GM21737 (cell line): ENCODE results near the gene TSPEAR.

Source experiments
- ATAC-seq: cut with Tn5 transposase; IDR thresholded peaks from one replicate; pipeline ENCODE4 v1.9.1; 2021; ENCODE audit warnings: mild to moderate bottlenecking, moderate library complexity; ENCODE audit not compliant: unreplicated experiment

The TSPEAR gene

GRCh38 chr21:44456915-44457736 is 254.2 kb downstream of the TSPEAR start:
- no peak for ATAC-seq

DNA sequence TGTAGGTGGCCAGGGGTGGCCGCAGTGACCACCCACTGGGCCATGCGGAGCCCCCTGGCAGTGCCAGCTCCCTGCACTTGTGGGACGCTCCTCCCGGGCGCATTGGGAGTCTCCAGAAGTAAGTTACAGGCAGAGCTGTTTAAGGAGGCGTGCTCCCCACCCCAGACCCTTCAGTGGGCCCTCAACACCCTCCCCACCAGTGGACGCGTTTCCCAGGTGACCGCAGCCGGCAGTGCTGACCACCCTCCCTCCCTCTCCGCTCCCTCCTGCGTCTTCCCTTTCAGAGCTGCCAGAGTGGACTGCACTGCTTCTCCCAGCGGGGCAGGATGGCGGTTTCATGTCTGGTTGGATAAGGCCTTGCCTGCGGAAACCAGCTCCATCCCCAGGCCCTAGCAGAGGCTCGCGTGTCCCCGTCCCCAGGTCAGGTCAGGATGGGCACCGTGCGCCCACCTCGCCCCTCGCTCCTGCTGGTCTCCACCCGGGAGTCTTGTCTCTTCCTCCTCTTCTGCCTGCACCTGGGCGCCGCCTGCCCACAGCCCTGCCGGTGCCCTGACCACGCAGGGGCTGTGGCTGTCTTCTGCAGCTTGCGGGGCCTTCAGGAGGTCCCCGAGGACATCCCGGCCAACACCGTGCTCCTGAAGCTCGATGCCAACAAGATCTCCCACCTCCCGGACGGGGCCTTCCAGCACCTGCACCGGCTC is 255.0 kb downstream of the TSPEAR start:
- ATAC-seq, result no peak

- no peak for ATAC-seq
Observed at GRCh38 chr21:44455524-44456213, 255.7 kb downstream of the TSPEAR start.

DNA sequence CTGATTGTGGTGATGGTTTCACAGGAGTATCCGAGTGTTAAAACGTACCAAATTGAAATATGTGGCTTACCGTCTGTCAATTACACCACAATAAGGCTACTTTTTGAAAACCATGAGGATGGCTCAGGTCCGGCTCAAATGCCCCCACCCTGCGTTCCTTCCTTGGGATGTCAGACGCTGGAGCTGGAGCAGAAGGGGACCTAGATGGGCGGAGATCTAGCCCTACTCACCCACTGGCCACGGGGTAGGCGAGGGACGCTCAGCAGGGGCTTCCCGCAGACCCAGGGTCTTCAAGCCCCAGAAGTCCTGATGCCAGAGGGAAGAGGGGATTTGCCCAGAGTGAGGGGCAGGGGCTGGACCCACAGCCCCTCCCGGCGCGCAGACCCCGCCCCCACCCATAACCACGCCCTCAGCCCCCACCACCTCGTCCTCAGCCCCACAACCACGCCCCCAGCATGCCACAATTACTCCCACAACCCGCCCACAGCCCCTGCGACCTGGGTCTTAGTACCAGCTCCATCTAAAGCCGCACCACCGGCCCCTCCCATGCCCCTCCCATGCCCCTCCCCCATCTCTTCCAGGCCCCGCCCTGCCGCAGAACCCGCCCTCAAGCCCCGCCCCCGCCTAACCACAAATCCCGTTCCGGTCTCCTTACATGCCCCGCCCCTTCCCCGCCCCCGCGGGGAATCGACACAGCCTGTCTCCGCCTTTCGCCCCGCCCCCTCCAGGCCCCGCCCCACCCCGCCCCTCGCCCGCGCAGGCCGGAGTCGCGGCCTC is 256.4 kb downstream of the TSPEAR start, which contains the start of gene LRRC3:
TSS of gene LRRC3 (plus strand) at position 764 of the 777 bp plus-strand sequence. CDS start 1,135 bp downstream, outside the sequence.
- ATAC-seq, result no peak

DNA sequence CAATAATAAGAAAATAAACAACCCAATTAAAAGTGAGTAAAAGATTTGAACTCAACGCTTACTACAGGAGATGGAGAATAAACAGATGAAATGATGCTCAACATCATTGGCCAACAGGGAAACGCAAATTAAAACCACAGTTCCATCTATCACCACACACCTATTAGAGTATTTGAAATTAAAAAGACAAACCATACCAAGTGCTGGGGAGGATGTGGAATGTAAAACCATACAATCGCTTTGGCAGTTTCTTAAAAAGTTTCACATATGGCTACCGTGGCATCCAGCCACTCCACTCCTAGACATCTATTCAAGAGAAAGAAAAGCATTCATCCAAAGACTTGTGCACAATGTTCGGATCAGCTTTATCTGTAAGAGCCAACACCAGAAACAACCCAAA is 257.3 kb downstream of the TSPEAR start:
- ATAC-seq, result no peak

GRCh38 chr21:44453120-44453519 is 258.3 kb downstream of the TSPEAR start:
- ATAC-seq, result no peak

DNA sequence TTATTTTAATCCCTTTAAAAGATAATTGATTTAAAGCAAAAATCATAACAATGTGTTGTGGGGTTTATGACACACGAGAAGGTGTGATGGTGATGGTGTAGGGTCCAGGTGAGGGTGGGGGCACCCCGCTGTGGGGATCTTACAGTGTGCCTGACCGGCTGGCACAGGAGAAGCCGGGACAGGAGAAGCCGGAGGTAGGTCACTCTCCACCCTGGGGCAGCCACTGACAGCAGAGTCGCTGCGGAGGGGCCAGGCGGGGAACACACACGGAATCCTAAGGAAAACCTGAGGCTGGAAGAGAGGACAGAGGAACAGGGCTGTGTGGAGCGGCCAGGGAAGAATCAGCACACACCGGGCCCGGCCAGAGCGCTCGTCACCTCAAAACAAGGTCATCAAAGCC is 260.4 kb downstream of the TSPEAR start:
- no peak for ATAC-seq

DNA sequence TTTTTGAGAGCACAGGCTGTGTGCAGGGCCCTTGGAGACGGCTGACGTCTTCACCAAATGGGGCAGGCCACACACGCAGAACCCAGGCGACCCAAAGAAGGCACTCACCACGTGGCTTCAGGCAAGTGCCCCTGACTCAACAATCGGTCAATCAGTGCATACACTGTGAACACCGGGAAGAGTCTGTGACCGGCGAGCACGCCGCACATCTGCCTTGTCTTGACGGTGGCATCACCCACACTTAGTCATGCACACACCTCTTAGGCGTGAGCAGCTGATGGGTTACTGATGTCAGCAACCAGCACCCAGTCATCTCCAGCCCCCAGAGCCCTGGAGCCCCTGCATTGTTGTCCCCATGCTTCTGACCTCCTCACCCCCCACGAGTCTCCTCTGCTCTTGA is 261.0 kb downstream of the TSPEAR start:
- no peak for ATAC-seq

DNA sequence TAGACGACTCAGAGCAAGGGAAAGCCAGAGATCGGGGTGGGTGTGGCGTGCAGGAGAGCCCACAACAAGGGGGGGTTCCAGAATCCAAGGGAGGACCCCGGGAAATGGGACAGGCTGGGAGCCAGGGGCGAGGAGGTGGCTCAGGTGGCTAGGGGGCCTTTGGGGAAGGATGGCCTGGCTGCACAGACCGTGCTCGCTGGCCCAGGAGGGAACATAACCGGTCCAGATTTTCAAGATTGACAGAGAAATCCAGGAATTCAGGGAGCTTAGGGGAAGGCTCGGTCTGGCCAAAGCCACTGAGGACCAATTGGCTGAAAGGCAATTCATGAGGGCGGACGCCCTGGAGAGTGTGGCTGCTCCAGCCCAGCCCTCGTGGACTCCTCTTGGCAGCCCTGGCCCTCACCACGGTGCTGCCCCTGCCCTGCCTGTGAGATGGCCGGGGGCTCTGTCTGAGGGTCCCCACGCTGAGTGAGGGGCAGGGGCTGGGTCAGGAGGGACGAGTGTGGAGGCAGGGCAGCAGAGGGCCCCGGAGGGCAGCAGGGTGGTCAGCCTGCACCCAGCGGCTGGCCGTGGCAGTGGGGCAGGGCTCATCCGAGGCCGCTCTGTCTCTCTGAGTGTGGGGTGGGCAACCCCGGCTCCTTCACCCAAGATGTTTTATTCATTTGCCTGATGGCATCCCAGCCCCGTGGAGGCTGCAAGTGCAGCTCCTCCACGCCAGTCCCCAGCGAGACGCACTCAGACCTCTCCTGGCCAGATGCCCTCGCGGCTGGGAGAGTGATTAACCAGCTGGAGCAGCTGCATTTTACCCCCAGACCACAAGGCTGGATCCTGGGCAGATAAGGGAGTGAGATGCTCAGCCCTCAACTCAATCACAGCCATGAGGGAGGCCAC is 261.7 kb downstream of the TSPEAR start:
- no peak for ATAC-seq

- no peak for ATAC-seq
Observed at GRCh38 chr21:44448651-44449131, 262.7 kb downstream of the TSPEAR start.
